Measurements from ENCODE around the gene PAQR5. TPM values are rescaled to one million over a fixed set of nuclear protein-coding genes. Genes with fewer than 3 reads are reported as not detected.

The PAQR5 gene
- total RNA-seq, 2 experiments from 2014 or later = 0.14 TPM; not detected in 1

- intact Hi-C loops (cut with micrococcal nuclease) = no loop called here
- POLR2A ChIA-PET = interaction anchor here (1.2 kb wide), 1 partner anchor 47 kb away, joined by 4 read pairs; the partner anchor contains the start of gene RPLP1
- Mint-ChIP-seq H3K36me3 (ENCODE audit: low read depth) (no peaks in the 10 kb centered on the region), H3K9me3 (no peaks in the 10 kb centered on the region), H3K27ac (no peak overlapping the region), H3K4me3 (no peak overlapping the region), H3K27me3 (peaks cover 12% of the 10 kb centered on the region), H3K4me1 (ENCODE audit: low read depth) (peaks cover 12% of the 10 kb centered on the region)
- no peak for TF ChIP-seq CTCF (IDR thresholded peaks at IDR 0.05)
- CTCF ChIA-PET = interaction anchor here (1.1 to 1.8 kb wide), 3 partner anchors 10 to 346 kb away, joined by 4 to 17 read pairs (median 4); no protein-coding TSS in a partner anchor
- no peak for DNase-seq
- ATAC-seq = no peak
Measured at GRCh38 chr15:69405110-69405509, 106.4 kb downstream of the PAQR5 start.

- ChIA-PET CTCF (interaction anchor here (0.6 to 1.0 kb wide), 3 partner anchors 13 to 349 kb away, joined by 3 to 5 read pairs (median 3); no protein-coding TSS in a partner anchor), POLR2A (interaction anchor here (1.7 kb wide), 1 partner anchor 9 kb away, joined by 4 read pairs; no protein-coding TSS in a partner anchor)
- DNase-seq (no peak), ATAC-seq (no peak)
- intact Hi-C loops (cut with micrococcal nuclease) = no loop called here
- Mint-ChIP-seq H3K4me3 (no peak overlapping the region), H3K36me3 (ENCODE audit: low read depth) (no peaks in the 10 kb centered on the region), H3K27ac (no peak overlapping the region), H3K4me1 (ENCODE audit: low read depth) (peaks cover 2% of the 10 kb centered on the region), H3K27me3 (peaks cover 12% of the 10 kb centered on the region), H3K9me3 (no peaks in the 10 kb centered on the region)
- no peak for TF ChIP-seq CTCF (IDR thresholded peaks at IDR 0.05)
Measured at GRCh38 chr15:69407719-69408400, 109.1 kb downstream of the PAQR5 start.

GRCh38 chr15:69408841-69409240 lies 110.1 kb downstream of the PAQR5 start:
- no peak overlapping the region for H3K27ac Mint-ChIP-seq
- ATAC-seq = no peak
- H3K4me1 Mint-ChIP-seq (ENCODE audit: low read depth) = peaks cover 8% of the 10 kb centered on the region
- no peak for DNase-seq
- ChIA-PET CTCF (interaction anchor here (1.0 kb wide), 1 partner anchor 350 kb away, joined by 5 read pairs; no protein-coding TSS in a partner anchor), POLR2A (interaction anchor here (1.7 kb wide), 1 partner anchor 8 kb away, joined by 4 read pairs; no protein-coding TSS in a partner anchor)
- H3K27me3 Mint-ChIP-seq = peaks cover 7% of the 10 kb centered on the region
- TF ChIP-seq CTCF (IDR thresholded peaks at IDR 0.05) = no peak
- H3K36me3 Mint-ChIP-seq (ENCODE audit: low read depth) = no peaks in the 10 kb centered on the region
- intact Hi-C loops (cut with micrococcal nuclease) = no loop called here
- H3K4me3 Mint-ChIP-seq = no peak overlapping the region
- H3K9me3 Mint-ChIP-seq = no peaks in the 10 kb centered on the region

- no peak for TF ChIP-seq CTCF (IDR thresholded peaks at IDR 0.05)
- Mint-ChIP-seq H3K4me3 (no peak overlapping the region), H3K36me3 (ENCODE audit: low read depth) (peaks cover 1% of the 10 kb centered on the region), H3K9me3 (no peaks in the 10 kb centered on the region), H3K27me3 (peaks cover 11% of the 10 kb centered on the region), H3K4me1 (ENCODE audit: low read depth) (peaks cover 12% of the 10 kb centered on the region), H3K27ac (no peak overlapping the region)
- ChIA-PET POLR2A (interaction anchor here (0.8 to 1.6 kb wide), 3 partner anchors 42 to 249 kb away, joined by 4 to 9 read pairs (median 5); partner anchors contain the start of genes GLCE and RPLP1), CTCF (interaction anchor here (0.7 to 3.2 kb wide), 4 partner anchors 16 to 238 kb away, joined by 3 to 18 read pairs (median 4); no protein-coding TSS in a partner anchor)
- DNase-seq (peak; percentile 65), ATAC-seq (peak; percentile 54)
- intact Hi-C loops (cut with micrococcal nuclease) = no loop called here
Measured at GRCh38 chr15:69410248-69410874, 111.6 kb downstream of the PAQR5 start.

Measured in activated CD8-positive, alpha-beta T cell treated with anti-CD3 and anti-CD28 coated beads for 36 hours (primary cell).